HepG2 (cell line): ENCODE results near the gene KRTCAP2. TPM values are rescaled to one million over a fixed set of nuclear protein-coding genes. Genes with fewer than 3 reads are reported as not detected.
A peak's percentile ranks its signal among the peaks of the same experiment; 100 is the strongest.

Experiments
- AGO2 ChIP-seq: fragments of 200-400 bp; formaldehyde crosslinking; optimal IDR thresholded peaks from 2 replicates; pipeline ENCODE3; 2017; ENCODE audit warnings: mild to moderate bottlenecking, low read depth, low read length, moderate library complexity
- ATM ChIP-seq: fragments of 450-650 bp; IDR thresholded peaks from 2 replicates; pipeline ENCODE4 v1.7.1; 2017; ENCODE audit warnings: mild to moderate bottlenecking, borderline replicate concordance
- IRF2 ChIP-seq: IDR thresholded peaks from 2 replicates; pipeline ENCODE4 v1.6.1; 2018; ENCODE audit warnings: missing genetic modification reagents, missing compliant biosample characterization
- NAIF1 ChIP-seq: sonication (generic); formaldehyde crosslinking; IDR thresholded peaks from 2 replicates; pipeline ENCODE4 v1.5.0; 2020; ENCODE audit warnings: mild to moderate bottlenecking, missing genetic modification reagents, borderline replicate concordance
- RBAK ChIP-seq: sonication (generic); formaldehyde crosslinking; IDR thresholded peaks from 2 replicates; pipeline ENCODE4 v1.5.1; 2020; ENCODE audit warnings: mild to moderate bottlenecking, missing genetic modification reagents
- SMARCC2 ChIP-seq: fragments of 450-650 bp; IDR thresholded peaks from 2 replicates; pipeline ENCODE4 v1.6.1; 2017; ENCODE audit warnings: antibody characterized with exemption, mild to moderate bottlenecking
- TGIF2 ChIP-seq: IDR thresholded peaks from 2 replicates; pipeline ENCODE4 v1.6.1; 2016; ENCODE audit warnings: control low read depth, missing compliant biosample characterization
- ZNF354B ChIP-seq: sonication (generic); formaldehyde crosslinking; IDR thresholded peaks from 2 replicates; pipeline ENCODE4 v1.8.0; 2022; ENCODE audit warnings: mild to moderate bottlenecking, missing genetic modification reagents
- ZNF746 ChIP-seq: sonication (generic); formaldehyde crosslinking; IDR thresholded peaks from 2 replicates; pipeline ENCODE4 v1.8.0; 2022; ENCODE audit warnings: mild to moderate bottlenecking, missing genetic modification reagents
- polyA plus RNA-seq, 8 experiments: library from polyadenylated mRNA; depleted of rRNA in 3 of 8; stranded (reverse) in 7 of 8; unstranded in 1 of 8; fragments of >200 nt; fragmentation: Illumina TruSeq in 4 of 8; extraction: Trizol in 4 of 8; gene quantifications; 2 replicates each; pipeline versions ENCODE4 v1.2.1 to v1.2.3, GENCODE V29; 2011 to 2016; ENCODE audit warnings: low read depth in 4 of 8, missing spikeins in 1 of 8, mixed read lengths in 1 of 8; ENCODE audit not compliant: insufficient read depth in 1 of 8
- total RNA-seq, 5 experiments: library from RNA; depleted of rRNA; stranded (reverse); fragments of >200 nt; fragmentation: Illumina TruSeq; extraction: Trizol; gene quantifications; 2 replicates each; pipeline ENCODE4 v1.2.3, GENCODE V29; 2016; ENCODE audit warnings: low read depth in 1 of 5
- TF ChIP-seq, protein P1 (sequence below): sonication (generic); formaldehyde crosslinking; IDR thresholded peaks from 2 replicates; pipeline ENCODE4 v1.8.1; 2022; ENCODE audit warnings: mild to moderate bottlenecking, missing genetic modification reagents
- TF ChIP-seq, protein P2 (sequence below): sonication (generic); formaldehyde crosslinking; IDR thresholded peaks from 2 replicates; pipeline ENCODE4 v1.5.0; 2020; ENCODE audit warnings: mild to moderate bottlenecking, missing genetic modification reagents, borderline replicate concordance
- TF ChIP-seq, protein P3 (sequence below): sonication (generic); formaldehyde crosslinking; IDR thresholded peaks from 2 replicates; pipeline ENCODE4 v1.8.1; 2023; ENCODE audit warnings: mild to moderate bottlenecking, inconsistent platforms, moderate library complexity, missing genetic modification reagents, borderline replicate concordance
- TF ChIP-seq, protein P4 (sequence below): sonication (generic); formaldehyde crosslinking; IDR thresholded peaks from 2 replicates; pipeline ENCODE4 v1.5.0; 2020; ENCODE audit warnings: mild to moderate bottlenecking, missing genetic modification reagents
- TF ChIP-seq, protein P5 (sequence below): sonication (generic); formaldehyde crosslinking; IDR thresholded peaks from 2 replicates; pipeline ENCODE4 v1.9.0; 2021; ENCODE audit warnings: missing genetic modification reagents, borderline replicate concordance

KRTCAP2 gene
- total and polyA plus RNA-seq, 2 of the 13 experiments (the other 11 are each of a cell fraction or from before 2014, with no cell fraction given): 77.3 to 79.4 TPM

DNA sequence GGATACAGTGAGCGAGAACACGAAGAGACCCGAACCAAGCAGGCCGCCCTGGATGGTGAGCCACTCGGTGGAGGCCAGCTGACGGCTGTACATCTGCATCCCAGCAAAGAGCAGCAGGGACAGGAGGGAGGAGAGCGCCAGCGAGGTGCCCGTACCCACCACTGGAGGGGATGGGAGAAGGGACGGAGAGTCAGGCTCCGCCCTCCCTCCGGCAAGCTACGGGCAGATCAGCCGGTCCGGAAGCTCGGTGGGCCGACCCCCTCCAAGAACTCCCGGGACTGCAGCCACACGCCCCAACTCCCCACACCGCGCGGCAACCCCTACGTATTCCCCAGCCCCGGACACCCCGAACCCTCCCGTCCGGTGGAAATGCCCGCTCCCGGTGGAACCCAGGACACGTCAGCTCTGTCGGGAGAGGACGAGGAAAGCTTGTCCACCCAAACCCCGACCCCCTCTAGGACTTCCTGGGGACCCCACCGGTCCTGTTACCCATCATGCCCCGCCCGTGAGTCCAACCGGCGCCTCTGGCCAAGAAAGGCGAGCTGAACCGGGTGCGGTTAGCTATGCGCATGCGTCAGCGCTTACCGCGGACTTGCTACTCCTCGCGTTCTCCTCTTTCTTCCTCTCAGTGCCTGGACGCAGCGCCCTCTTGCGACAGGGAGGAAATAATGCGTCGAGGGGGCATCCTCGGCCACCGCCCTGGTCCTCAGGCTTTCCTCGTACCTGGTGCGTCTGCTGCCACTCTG lies at the start of gene KRTCAP2 (continued):
- TF ChIP-seq, protein P1, sequence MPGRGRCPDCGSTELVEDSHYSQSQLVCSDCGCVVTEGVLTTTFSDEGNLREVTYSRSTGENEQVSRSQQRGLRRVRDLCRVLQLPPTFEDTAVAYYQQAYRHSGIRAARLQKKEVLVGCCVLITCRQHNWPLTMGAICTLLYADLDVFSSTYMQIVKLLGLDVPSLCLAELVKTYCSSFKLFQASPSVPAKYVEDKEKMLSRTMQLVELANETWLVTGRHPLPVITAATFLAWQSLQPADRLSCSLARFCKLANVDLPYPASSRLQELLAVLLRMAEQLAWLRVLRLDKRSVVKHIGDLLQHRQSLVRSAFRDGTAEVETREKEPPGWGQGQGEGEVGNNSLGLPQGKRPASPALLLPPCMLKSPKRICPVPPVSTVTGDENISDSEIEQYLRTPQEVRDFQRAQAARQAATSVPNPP (CRISPR knock-in tag): no peak
- TF ChIP-seq TGIF2: 0 out of 2 replicates have a peak, but pooled peaks have one; percentile 59
- no peak for TF ChIP-seq ZNF746
- TF ChIP-seq RBAK (CRISPR knock-in tag): no peak
- TF ChIP-seq, protein P2, sequence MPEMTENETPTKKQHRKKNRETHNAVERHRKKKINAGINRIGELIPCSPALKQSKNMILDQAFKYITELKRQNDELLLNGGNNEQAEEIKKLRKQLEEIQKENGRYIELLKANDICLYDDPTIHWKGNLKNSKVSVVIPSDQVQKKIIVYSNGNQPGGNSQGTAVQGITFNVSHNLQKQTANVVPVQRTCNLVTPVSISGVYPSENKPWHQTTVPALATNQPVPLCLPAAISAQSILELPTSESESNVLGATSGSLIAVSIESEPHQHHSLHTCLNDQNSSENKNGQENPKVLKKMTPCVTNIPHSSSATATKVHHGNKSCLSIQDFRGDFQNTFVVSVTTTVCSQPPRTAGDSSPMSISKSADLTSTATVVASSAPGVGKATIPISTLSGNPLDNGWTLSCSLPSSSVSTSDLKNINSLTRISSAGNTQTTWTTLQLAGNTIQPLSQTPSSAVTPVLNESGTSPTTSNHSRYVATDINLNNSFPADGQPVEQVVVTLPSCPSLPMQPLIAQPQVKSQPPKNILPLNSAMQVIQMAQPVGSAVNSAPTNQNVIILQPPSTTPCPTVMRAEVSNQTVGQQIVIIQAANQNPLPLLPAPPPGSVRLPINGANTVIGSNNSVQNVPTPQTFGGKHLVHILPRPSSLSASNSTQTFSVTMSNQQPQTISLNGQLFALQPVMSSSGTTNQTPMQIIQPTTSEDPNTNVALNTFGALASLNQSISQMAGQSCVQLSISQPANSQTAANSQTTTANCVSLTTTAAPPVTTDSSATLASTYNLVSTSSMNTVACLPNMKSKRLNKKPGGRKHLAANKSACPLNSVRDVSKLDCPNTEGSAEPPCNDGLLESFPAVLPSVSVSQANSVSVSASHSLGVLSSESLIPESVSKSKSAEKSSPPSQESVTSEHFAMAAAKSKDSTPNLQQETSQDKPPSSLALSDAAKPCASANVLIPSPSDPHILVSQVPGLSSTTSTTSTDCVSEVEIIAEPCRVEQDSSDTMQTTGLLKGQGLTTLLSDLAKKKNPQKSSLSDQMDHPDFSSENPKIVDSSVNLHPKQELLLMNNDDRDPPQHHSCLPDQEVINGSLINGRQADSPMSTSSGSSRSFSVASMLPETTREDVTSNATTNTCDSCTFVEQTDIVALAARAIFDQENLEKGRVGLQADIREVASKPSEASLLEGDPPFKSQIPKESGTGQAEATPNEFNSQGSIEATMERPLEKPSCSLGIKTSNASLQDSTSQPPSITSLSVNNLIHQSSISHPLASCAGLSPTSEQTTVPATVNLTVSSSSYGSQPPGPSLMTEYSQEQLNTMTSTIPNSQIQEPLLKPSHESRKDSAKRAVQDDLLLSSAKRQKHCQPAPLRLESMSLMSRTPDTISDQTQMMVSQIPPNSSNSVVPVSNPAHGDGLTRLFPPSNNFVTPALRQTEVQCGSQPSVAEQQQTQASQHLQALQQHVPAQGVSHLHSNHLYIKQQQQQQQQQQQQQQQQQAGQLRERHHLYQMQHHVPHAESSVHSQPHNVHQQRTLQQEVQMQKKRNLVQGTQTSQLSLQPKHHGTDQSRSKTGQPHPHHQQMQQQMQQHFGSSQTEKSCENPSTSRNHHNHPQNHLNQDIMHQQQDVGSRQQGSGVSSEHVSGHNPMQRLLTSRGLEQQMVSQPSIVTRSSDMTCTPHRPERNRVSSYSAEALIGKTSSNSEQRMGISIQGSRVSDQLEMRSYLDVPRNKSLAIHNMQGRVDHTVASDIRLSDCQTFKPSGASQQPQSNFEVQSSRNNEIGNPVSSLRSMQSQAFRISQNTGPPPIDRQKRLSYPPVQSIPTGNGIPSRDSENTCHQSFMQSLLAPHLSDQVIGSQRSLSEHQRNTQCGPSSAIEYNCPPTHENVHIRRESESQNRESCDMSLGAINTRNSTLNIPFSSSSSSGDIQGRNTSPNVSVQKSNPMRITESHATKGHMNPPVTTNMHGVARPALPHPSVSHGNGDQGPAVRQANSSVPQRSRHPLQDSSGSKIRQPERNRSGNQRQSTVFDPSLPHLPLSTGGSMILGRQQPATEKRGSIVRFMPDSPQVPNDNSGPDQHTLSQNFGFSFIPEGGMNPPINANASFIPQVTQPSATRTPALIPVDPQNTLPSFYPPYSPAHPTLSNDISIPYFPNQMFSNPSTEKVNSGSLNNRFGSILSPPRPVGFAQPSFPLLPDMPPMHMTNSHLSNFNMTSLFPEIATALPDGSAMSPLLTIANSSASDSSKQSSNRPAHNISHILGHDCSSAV (CRISPR knock-in tag): no peak
- no peak for TF ChIP-seq NAIF1 (CRISPR knock-in tag)
- TF ChIP-seq ZNF354B: no peak
- no peak for TF ChIP-seq ATM
- TF ChIP-seq, protein P3, sequence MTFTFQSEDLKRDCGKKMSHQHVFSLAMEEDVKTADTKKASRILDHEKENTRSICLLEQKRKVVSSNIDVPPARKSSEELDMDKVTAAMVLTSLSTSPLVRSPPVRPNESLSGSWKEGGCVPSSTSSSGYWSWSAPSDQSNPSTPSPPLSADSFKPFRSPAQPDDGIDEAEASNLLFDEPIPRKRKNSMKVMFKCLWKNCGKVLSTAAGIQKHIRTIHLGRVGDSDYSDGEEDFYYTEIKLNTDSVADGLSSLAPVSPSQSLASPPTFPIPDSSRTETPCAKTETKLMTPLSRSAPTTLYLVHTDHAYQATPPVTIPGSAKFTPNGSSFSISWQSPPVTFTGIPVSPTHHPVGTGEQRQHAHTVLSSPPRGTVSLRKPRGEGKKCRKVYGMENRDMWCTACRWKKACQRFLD (CRISPR knock-in tag): no peak
- peak; percentile 93 for TF ChIP-seq AGO2
- no peak for TF ChIP-seq SMARCC2
- peak; percentile 91 for TF ChIP-seq IRF2 (CRISPR knock-in tag)
- TF ChIP-seq, protein P4, sequence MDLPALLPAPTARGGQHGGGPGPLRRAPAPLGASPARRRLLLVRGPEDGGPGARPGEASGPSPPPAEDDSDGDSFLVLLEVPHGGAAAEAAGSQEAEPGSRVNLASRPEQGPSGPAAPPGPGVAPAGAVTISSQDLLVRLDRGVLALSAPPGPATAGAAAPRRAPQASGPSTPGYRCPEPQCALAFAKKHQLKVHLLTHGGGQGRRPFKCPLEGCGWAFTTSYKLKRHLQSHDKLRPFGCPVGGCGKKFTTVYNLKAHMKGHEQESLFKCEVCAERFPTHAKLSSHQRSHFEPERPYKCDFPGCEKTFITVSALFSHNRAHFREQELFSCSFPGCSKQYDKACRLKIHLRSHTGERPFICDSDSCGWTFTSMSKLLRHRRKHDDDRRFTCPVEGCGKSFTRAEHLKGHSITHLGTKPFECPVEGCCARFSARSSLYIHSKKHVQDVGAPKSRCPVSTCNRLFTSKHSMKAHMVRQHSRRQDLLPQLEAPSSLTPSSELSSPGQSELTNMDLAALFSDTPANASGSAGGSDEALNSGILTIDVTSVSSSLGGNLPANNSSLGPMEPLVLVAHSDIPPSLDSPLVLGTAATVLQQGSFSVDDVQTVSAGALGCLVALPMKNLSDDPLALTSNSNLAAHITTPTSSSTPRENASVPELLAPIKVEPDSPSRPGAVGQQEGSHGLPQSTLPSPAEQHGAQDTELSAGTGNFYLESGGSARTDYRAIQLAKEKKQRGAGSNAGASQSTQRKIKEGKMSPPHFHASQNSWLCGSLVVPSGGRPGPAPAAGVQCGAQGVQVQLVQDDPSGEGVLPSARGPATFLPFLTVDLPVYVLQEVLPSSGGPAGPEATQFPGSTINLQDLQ: no peak
- TF ChIP-seq, protein P5, sequence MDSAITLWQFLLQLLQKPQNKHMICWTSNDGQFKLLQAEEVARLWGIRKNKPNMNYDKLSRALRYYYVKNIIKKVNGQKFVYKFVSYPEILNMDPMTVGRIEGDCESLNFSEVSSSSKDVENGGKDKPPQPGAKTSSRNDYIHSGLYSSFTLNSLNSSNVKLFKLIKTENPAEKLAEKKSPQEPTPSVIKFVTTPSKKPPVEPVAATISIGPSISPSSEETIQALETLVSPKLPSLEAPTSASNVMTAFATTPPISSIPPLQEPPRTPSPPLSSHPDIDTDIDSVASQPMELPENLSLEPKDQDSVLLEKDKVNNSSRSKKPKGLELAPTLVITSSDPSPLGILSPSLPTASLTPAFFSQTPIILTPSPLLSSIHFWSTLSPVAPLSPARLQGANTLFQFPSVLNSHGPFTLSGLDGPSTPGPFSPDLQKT: no peak
